Stimulated activated naive CD8-positive, alpha-beta T cell treated with anti-CD3 and anti-CD28 coated beads, Interleukin-15, Interleukin-2, amounts not matched to agents 100 U/mL and 50 U/mL, for 24 hours (primary cell): ENCODE measurements around the gene FGF21.
"Not testable (repeated sequence)": the region's sequence is repeated elsewhere in the genome, so short reads cannot be mapped to it uniquely, and the experiment has no call there.

ENCODE experiments used
- ATAC-seq: fragments of 150-1000 bp; cut with Tn5 transposase; one replicate; pipeline ENCODE4 v1.10.0; 2021
- DNase-seq: peaks from one replicate; pipeline ENCODE4 v3.0.0; 2021

Gene FGF21

GRCh38 chr19:48751845-48752495 is 3.4 kb upstream of the FGF21 start:
- DNase-seq: no peak
- no peak for ATAC-seq

DNA sequence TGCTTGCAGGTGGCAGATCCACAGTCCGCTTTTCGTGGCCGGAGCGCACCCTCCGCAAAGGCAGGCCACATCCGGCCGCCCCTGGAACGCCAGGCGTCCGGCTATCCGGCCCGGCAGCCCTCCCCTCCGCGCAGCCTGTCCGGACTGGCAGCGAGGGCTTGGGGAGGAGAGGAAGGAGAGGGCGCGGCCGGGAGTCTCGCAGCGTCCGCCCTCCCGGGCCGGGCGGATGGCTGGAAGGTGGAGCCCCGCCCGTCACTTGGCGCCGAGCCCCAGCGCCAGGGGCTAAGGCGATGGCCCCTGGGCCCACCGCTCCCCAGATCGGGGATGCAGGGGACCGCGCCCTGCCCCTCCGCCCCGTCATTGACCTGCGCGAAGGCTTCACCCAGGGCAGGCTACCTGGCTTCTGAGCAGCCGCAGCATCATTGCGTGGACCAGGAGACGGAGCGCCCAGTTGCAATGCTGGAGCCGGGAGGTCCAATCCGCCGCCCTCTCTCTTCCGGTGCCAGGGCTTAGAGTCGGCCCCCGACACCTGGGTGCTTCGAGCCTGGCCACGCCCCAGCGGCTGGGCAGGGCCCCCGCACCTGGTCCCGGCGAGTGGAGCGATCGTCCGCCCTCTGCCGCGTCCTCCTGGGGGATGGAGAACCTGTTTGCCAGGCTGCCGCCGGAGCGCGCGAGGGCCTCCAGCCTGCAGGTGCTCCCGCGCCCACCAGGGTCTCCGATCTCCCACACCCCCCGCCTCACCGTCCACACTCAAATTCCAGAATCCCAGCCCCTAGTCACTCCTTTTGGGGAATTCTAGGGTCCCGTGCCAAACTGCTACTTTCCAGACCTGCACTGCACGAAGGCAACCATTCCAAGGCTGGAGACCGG is 2.6 kb upstream of the FGF21 start, which contains the start of gene FUT1:
Gene FUT1, minus strand, starts transcription at position 146 of the 870 bp plus-strand sequence. CDS start 1,360 bp downstream, outside the sequence.
- peak; percentile 32 for DNase-seq

DNA sequence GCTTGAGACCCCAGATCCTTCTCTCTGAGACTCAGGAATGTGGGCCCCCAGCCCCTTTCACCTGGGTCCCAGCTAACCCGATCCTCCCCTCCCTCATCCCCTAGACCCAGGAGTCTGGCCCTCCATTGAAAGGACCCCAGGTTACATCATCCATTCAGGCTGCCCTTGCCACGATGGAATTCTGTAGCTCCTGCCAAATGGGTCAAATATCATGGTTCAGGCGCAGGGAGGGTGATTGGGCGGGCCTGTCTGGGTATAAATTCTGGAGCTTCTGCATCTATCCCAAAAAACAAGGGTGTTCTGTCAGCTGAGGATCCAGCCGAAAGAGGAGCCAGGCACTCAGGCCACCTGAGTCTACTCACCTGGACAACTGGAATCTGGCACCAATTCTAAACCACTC is 463 bp downstream of the FGF21 start:
- no peak for ATAC-seq
- no peak for DNase-seq

More for the DNA sequence above, 2.6 kb upstream of the FGF21 start, which contains the start of gene FUT1:
- peak; percentile 59 for ATAC-seq

DNA sequence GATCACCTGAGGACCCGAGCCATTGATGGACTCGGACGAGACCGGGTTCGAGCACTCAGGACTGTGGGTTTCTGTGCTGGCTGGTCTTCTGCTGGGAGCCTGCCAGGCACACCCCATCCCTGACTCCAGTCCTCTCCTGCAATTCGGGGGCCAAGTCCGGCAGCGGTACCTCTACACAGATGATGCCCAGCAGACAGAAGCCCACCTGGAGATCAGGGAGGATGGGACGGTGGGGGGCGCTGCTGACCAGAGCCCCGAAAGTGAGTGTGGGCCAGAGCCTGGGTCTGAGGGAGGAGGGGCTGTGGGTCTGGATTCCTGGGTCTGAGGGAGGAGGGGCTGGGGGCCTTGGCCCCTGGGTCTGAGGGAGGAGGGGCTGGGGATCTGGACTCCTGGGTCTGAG is 888 bp downstream of the FGF21 start:
- DNase-seq: no peak
- no peak for ATAC-seq

GRCh38 chr19:48756686-48757085 is 1.4 kb downstream of the FGF21 start:
- ATAC-seq (no peak), DNase-seq (no peak)

DNA sequence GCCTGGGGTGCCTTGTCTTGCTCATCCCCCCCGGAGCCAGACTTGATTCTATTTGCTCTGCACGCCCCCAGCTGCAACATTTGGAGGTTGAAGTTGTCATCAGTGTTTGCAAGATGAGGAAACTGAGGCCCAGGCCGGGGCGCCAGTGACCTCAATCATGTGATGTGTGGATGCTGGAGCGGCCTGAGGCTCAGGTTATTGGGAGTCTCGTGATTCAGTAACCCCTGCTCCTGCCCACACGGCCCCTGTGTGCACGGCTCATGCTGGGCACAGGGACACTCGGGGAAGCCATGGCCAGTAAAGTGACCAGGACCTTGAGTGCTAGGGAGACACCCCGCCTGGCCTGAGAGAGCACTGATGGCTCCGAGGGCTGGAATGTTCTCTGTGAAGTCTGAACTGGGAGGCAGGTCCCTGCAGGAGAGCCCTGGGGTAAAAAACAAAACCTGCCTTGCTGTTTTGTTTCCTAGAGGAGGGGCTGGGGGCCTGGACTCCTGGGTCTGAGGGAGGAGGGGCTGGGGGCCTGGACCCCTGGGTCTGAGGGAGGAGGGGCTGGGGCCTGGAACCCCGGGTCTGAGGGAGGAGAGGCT is 1.9 kb downstream of the FGF21 start:
- DNase-seq: no peak
- no peak for ATAC-seq

- DNase-seq (no peak), ATAC-seq (no peak)
Measured at GRCh38 chr19:48757741-48758144, 2.4 kb downstream of the FGF21 start.

GRCh38 chr19:48760504-48761205 is 5.3 kb downstream of the FGF21 start:
- ATAC-seq: peak; percentile 72
- peak; percentile 32 for DNase-seq

DNA sequence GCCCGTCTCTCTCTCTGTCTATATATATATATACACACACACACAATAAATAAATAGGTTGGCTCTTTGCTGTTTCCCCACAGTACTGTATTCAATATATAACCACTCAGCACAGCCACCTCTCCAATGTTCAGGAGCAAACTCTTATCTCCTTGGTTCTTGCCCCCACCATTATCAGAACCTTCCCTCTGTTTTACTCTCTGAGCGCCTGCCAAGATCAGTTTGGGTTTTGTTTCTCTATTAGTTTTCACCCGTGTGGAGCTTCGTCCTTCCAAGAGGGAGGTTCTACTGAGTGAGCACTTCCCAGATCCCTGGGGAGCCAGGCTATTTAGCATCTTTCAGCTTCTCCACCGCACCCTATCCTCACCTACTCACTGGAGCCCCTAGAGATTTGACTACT is 10.5 kb downstream of the FGF21 start:
- not testable (repeated sequence) for ATAC-seq, DNase-seq

DNA sequence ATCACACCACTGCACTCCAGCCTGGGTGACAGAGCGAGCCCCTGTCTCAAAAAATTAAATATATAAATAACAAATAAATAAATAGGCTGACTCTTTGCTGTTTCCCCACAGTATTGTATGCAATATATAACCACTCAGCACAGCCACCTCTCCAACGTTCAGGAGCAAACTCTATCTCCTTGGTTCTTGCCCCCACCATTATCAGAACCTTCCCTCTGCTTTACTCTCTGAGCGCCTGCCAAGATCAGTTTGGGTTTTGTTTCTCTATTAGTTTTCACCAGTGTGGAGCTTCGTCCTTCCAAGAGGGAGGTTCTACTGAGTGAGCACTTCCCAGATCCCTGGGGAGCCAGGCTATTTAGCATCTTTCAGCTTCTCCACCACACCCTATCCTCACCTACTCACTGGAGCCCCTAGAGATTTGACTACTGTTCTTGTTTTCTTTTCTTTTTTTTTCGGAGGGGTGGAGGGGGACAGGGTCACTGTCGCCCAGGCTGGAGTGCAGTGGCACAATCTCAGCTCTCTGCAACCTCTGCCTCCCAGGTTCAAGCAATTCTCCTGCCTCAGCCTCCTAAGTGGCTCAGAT is 12.9 kb downstream of the FGF21 start:
- ATAC-seq, DNase-seq: not testable (repeated sequence)

DNA sequence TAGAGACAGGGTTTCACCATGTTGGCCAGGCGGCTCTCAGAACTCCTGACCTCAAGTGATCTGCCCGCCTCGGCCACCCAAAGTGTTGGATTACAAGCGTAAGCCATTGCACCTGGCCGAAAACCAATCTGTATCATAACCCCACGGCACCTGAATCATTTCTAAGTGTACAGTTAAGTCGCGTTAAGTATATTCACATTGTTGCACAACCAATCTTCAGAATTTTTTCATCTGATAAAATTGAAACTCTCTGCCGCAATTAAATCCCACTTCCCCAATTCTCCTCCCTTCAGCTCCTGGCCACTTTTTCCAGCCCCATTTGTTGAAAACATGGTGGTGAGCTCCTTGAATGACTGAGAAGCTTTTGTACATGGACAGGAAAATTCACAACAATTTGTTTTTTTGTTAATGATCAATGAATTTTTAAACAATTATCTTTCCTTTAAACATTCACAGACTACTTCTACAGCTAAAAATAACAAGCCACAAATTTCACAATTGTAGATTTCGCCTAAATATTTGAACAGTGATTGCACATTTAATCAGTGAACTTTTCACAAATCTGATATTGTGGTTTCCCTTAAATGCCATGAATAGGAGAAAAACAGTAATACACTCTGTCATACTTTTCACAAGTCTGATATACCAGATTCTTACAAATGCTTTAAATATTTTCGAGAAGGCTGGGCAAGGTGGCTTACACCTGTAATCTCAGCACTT is 13.8 kb downstream of the FGF21 start:
- ATAC-seq (no peak), DNase-seq (no peak)

DNA sequence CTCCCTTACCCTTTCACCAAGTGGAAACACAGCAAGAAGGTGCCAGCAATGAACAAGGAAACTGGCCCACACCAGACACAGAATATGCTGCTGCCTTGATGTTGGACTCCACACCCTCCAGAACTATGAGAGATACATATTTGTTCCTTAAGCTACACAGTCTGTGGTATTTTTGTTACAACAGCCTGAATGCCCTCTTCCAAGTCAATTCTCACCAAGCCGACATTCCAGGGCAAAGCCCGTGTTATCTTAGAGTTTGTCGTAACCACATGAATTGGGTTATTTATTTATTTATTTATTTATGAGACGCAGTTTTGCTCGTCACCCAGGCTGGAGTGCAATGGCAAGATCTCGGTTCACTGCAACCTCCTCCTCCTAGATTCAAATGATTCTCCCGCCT is 14.9 kb downstream of the FGF21 start:
- DNase-seq (no peak), ATAC-seq (no peak)

DNA sequence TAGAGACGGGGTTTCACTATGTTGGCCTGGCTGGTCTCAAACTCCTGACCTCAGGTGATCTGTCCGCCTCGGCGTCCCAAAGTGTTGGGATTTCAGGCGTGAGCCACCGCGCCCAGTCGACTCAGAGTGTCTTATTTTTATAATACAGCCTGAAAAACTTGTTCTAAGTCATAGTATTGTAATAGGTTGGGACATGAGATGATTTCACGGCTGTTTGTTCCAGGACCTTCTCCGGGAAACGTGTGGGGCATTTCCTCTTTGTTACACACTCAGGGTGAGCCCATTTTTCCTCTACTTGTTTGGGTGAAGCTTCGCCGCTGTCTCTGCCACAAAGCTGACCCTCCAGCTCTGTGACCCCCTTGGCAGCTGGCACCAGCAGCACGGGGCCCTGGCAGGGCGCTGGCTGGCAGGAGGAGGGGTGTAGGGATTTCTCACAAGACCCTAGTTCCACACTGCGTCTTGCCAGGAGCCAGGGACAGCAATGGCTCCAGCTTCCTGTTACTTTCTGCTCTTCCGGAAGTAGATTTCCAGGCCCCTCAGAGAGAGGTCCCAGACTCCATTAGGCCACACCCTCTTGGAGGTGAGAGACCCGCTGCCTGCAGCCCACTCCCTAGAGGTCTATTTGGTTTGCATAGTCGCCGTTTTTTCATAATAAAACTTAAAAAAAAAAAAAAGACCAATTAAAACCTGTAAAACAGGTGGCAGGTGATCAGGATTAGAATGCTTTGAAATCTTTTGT is 15.6 kb downstream of the FGF21 start:
- ATAC-seq: no peak
- no peak for DNase-seq

GRCh38 chr19:48772503-48772953 is 17.2 kb downstream of the FGF21 start:
- no peak for ATAC-seq
- no peak for DNase-seq

DNA sequence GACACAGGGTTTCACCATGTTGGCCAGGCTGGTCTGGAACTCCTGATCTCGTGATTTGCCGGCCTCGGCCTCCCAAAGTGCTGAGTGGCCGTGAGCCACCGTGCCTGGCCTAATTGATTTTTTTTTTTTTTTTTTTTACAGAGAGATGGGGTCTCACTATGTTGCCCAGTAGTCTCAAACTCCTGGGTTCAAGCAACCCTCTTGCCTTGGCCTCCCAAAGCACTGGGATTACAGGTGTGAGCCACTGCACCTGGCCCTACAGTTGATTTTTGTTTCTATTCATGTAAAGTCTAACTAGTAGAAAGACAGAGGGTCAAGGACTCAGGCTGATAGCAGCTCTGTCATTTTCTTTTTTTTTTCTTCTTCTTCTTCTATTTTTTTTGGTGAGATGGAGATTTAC is 21.8 kb downstream of the FGF21 start:
- DNase-seq: no peak
- ATAC-seq: no peak

DNA sequence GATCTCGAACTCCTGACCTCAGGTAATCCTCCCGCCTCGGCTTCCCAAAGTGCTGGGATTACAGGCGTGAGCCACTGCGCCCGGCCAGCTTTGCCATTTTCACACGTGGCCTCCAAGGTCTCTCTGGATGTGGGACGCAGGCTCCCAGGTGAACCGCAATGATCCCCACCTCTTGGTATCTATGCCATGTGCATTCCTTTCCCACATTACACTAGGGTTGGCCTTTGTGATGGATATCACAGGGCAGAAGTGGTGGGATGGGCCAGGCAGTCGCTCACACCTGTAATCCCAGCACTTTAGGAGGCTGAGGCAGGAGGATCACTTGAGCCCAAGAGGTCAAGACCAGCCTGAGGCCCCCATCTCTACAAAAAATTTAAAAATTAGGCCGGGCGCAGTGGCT is 22.4 kb downstream of the FGF21 start:
- DNase-seq (no peak), ATAC-seq (no peak)

GRCh38 chr19:48779636-48780035 is 24.3 kb downstream of the FGF21 start:
- ATAC-seq (no peak), DNase-seq (no peak)

DNA sequence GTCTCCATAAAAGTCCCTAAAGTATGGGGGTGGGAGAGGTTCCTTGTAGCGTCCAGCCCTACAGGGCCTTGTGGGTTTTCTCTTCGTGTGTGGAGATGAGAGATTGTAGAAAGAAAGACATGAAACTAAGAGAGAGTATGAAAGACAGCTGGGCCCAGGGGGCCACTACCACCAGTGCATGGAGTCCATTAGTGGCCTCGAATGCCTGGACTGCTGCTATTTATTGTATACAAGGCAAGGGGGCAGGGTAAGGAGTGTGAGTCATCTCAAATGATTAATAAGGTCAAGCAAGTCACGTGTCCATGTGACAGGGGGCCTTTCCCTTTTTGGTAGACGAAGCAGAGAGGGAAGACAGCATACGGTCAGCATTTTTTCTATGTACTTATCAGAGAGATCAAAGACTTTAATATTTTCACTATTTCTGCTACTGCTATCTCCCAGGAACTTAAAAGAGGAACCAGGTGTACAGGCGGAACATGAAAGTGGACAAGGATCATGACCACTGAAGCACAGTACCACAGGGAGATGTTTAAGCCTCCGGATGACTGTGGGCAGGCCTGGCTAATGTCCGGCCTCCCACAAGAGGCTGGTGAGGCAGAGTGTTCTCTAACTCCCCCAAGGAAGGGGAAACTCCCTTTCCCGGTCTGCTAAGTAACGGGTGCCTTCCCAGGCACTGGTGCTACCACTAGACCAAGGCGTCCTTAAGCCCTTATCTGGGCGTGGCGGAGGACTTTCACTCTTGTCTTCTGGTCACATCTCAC is 25.5 kb downstream of the FGF21 start:
- ATAC-seq (no peak), DNase-seq (no peak)

DNA sequence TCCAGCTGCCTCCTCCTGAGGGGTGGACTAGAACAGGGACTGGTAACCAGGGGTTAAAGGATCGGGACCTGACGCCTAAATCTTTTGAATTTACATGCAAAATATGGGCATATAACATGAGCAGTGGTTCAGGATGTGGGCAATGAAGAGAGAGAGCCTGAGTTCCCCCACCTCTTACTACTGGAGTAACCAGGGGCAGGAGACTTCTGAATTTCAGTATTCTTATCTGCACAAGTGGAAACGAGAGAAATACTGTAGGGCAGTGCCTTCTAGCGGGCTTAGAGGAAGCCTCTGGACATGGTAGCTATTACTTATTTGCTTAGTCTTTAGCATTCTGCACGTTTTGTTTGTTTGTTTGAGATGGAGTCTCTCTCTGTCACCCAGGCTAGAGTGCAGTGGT is 29.2 kb downstream of the FGF21 start:
- ATAC-seq (no peak), DNase-seq (no peak)

GRCh38 chr19:48786422-48786821 is 31.1 kb downstream of the FGF21 start:
- not testable (repeated sequence) for DNase-seq, ATAC-seq
